Lower lobe of right lung (tissue), 2 donors: ENCODE data around the gene CEP97. TPM values are rescaled to one million over a fixed set of nuclear protein-coding genes. Genes with fewer than 3 reads are reported as not detected.

Source experiments
- ATAC-seq, 2 donors: fragments of 200-7000 bp; cut with Tn5 transposase; one replicate each; pipeline ENCODE4 v1.9.1; 2020 to 2022; ENCODE audit warnings: mild to moderate bottlenecking in 2 of 2, moderate library complexity in 2 of 2
- DNase-seq: peaks from one replicate; pipeline ENCODE4 v3.0.0-alpha.2; 2020
- H3K27ac ChIP-seq: fragments of 200-600 bp; one replicate; pipeline ENCODE4 v1.8.0; 2022
- H3K27me3 ChIP-seq: fragments of 200-600 bp; one replicate; pipeline ENCODE4 v1.8.0; 2022; ENCODE audit warnings: low read depth
- H3K36me3 ChIP-seq: fragments of 200-600 bp; one replicate; pipeline ENCODE4 v1.8.0; 2022; ENCODE audit warnings: mild to moderate bottlenecking
- H3K4me1 ChIP-seq: fragments of 200-600 bp; one replicate; pipeline ENCODE4 v1.8.0; 2022
- H3K4me3 ChIP-seq: fragments of 200-600 bp; one replicate; pipeline ENCODE4 v1.8.0; 2022; ENCODE audit warnings: mild to moderate bottlenecking
- H3K9me3 ChIP-seq: fragments of 200-600 bp; one replicate; pipeline ENCODE4 v1.8.0; 2022
- CTCF ChIP-seq: fragments of 200-600 bp; IDR thresholded peaks from one replicate; pipeline ENCODE4 v1.8.0; 2022; ENCODE audit warnings: antibody characterized with exemption, mild to moderate bottlenecking
- intact Hi-C: fragments of 100-400 bp; cut with DNase I; formaldehyde crosslinking; loops from one replicate; pipeline ENCODE4 v1.11.0; 2022
- total RNA-seq: library from RNA; stranded (reverse); fragmentation: NEBNext Ultra II Directional; extraction: Animal tissue kit (Norgen Biotek cat#: 25700); gene quantifications from one replicate; pipeline ENCODE4 v1.2.1, GENCODE V29; 2021
- donor health status: DM: no; HTN: yes; CAD: no; lungs with severe emphysema.

CEP97 gene
- total RNA-seq, 1 donor from 2014 or later: 8.0 TPM

- intact Hi-C loops: no loop called here
- TF ChIP-seq CTCF: no peak
- peak overlapping the region; percentile 97 for H3K4me3 ChIP-seq
- no peaks in the 10 kb centered on the region for H3K27me3 ChIP-seq
- H3K9me3 ChIP-seq: no peaks in the 10 kb centered on the region
- DNase-seq: no peak
- H3K4me1 ChIP-seq: peaks cover 24% of the 10 kb centered on the region
- peak overlapping the region; percentile 93 for H3K27ac ChIP-seq
- peak; percentile 8 to 37 for ATAC-seq
- H3K36me3 ChIP-seq: peaks cover 10% of the 10 kb centered on the region
These were observed 54.1 kb downstream of the CEP97 start for GRCh38 chr3:101778385-101779046.

GRCh38 chr3:101779047-101779821 is 54.8 kb downstream of the CEP97 start, which contains the start of gene NXPE3:
NXPE3 (plus strand) TSS chr3:101779211; CDS start chr3:101785597, 6,386 bp downstream.
- no peaks in the 10 kb centered on the region for H3K27me3 ChIP-seq
- H3K36me3 ChIP-seq: peaks cover 17% of the 10 kb centered on the region
- no peak for TF ChIP-seq CTCF
- H3K27ac ChIP-seq: peak within 1 kb of the TSS; percentile 93
- DNase-seq: peak; percentile 94
- peaks cover 29% of the 10 kb centered on the region for H3K4me1 ChIP-seq
- intact Hi-C loops: no loop called here
- peak; percentile 98 to 100 for ATAC-seq
- H3K9me3 ChIP-seq: no peaks in the 10 kb centered on the region
- peak within 1 kb of the TSS; percentile 97 for H3K4me3 ChIP-seq

DNA sequence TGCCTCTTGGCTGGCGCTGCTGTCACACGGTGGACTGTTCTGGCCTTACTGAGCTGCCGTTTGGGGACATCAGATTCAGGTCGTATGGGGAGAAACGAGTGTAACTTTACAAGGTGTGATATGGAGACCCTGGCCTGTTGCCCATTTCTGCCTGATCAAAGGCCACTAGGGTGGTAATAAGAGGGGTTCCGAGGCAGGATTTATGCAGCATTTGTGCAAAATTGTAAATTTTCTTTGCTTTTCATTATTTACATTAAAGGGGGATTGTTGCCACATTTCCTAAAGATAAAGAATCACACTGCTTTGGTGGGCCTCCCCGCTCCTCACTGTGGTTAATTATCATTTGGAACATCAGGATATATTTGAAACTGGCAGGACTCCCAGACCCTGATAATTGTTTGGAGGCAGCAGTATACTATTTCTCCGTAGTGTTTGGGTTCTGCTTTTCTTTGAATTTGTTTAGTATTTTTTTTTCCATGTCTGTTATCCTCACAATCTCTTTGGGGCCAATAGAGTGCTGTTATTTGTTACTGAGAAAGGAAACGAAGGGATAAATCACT is 55.5 kb downstream of the CEP97 start:
- Histone ChIP-seq H3K36me3 (peaks cover 20% of the 10 kb centered on the region), H3K4me1 (peaks cover 35% of the 10 kb centered on the region), H3K9me3 (no peaks in the 10 kb centered on the region), H3K27me3 (no peaks in the 10 kb centered on the region), H3K27ac (peak overlapping the region; percentile 93), H3K4me3 (peak overlapping the region; percentile 97)
- no peak for ATAC-seq
- intact Hi-C loops: no loop called here
- TF ChIP-seq CTCF: no peak
- no peak for DNase-seq

- no peak for DNase-seq
- no peak overlapping the region for H3K4me3 ChIP-seq
- no peak for TF ChIP-seq CTCF
These were observed 56.2 kb downstream of the CEP97 start for GRCh38 chr3:101780661-101781060.

DNA sequence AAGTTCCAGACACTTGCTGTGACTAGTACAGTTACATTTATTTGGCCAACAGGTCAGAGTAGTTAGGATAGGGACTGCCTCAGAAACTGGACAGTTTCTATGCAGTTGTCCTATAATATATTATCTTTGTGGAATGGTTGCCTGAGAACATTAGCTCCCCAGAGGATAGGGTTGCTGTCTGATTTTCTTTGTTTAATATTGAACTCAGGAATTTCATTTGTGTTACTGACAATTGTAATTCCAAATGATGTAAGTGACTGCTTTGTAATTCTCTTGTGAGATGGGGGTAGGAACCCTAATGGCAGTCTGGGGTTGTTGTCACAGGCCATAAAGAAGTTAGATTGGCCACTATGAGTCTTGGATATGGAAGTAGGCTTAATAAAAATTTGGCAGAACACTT is 56.8 kb downstream of the CEP97 start:
- Histone ChIP-seq H3K27me3 (no peaks in the 10 kb centered on the region), H3K4me1 (peaks cover 46% of the 10 kb centered on the region), H3K36me3 (peaks cover 30% of the 10 kb centered on the region), H3K4me3 (no peak overlapping the region), H3K27ac (no peak overlapping the region), H3K9me3 (no peaks in the 10 kb centered on the region)
- ATAC-seq: no peak
- no peak for DNase-seq
- intact Hi-C loops: no loop called here
- TF ChIP-seq CTCF: no peak

More at GRCh38 chr3:101780661-101781060, 56.2 kb downstream of the CEP97 start:
- ATAC-seq: no peak
- no peaks in the 10 kb centered on the region for H3K9me3 ChIP-seq
- H3K4me1 ChIP-seq: peaks cover 41% of the 10 kb centered on the region
- H3K27ac ChIP-seq: no peak overlapping the region
- peaks cover 25% of the 10 kb centered on the region for H3K36me3 ChIP-seq
- intact Hi-C loops: no loop called here
- H3K27me3 ChIP-seq: no peaks in the 10 kb centered on the region
